Measurements from ENCODE around the gene PTPRE. TPM values are rescaled to one million over a fixed set of nuclear protein-coding genes. Genes with fewer than 3 reads are reported as not detected.
A peak's percentile ranks its signal among the peaks of the same experiment; 100 is the strongest.

Gene PTPRE
- total RNA-seq, 1 experiment from 2014 or later, result 12.3 TPM

- Histone ChIP-seq H2AFZ (ENCODE audit: low read depth, low read length, poor library complexity, severe bottlenecking) (no peak overlapping the region), H3K27ac (ENCODE audit: low read depth, low read length) (no peak overlapping the region), H3K36me3 (ENCODE audit: control insufficient read depth in 1 of 2, insufficient read depth in 2 of 2, low read length in 2 of 2) (no peaks in the 10 kb centered on the region), H3K4me3 (replicated peaks in 1 of 2; ENCODE audit: low read depth in 1 of 2, low read length in 2 of 2) (no peak overlapping the region), H3K9ac (ENCODE audit: low read length) (no peak overlapping the region), H3K9me3 (ENCODE audit: control insufficient read depth in 1 of 2, insufficient read depth in 1 of 2, low read depth in 1 of 2, low read length in 2 of 2) (no peaks in the 10 kb centered on the region), H3K27me3 (ENCODE audit: insufficient read depth, low read length) (no peaks in the 10 kb centered on the region), H3K4me2 (ENCODE audit: low read length) (0 out of 2 replicates have a peak overlapping the region, but pooled peaks have one; percentile 80), H3K4me1 (ENCODE audit: control insufficient read depth in 1 of 2, insufficient read depth in 2 of 2, low read length in 2 of 2) (peaks cover 25 to 45% of the 10 kb centered on the region in 2 experiments), H3K79me2 (ENCODE audit: insufficient read depth, low read length) (no peaks in the 10 kb centered on the region), H3K9me2 (ENCODE audit: insufficient read depth) (no peaks in the 10 kb centered on the region), H4K20me1 (ENCODE audit: insufficient read depth) (no peaks in the 10 kb centered on the region)
- ATAC-seq (no peak), DNase-seq (ENCODE audit: low read depth, low spot score) (no peak)
- CTCF ChIA-PET, result interaction anchor here (1.4 to 3.1 kb wide), 10 partner anchors 15 to 306 kb away, joined by 3 to 69 read pairs (median 6); no protein-coding TSS in a partner anchor
- intact Hi-C loops (cut with micrococcal nuclease), result loop anchor here (1.0 kb wide), 2 partner anchors 105 to 163 kb away; no protein-coding TSS in a partner anchor
- no TSS peak for BruUV-seq (replicated peaks)
- RAD21 ChIA-PET (ENCODE audit: low non-redundant PET in 1 of 2, low total read pairs in 2 of 2, uncharacterized antibody in 2 of 2, unreplicated experiment in 2 of 2), result interaction anchor here (0.6 to 2.5 kb wide), 3 partner anchors 84 to 105 kb away, joined by 3 to 20 read pairs (median 14); no protein-coding TSS in a partner anchor
- TF ChIP-seq SIN3A (IDR thresholded peaks at IDR 0.05; ENCODE audit: low read depth) (no peak), POLR2AphosphoS5 (IDR thresholded peaks at IDR 0.05; ENCODE audit: low read depth, low read length) (no peak), EZH2phosphoT487 (IDR thresholded peaks at IDR 0.05; ENCODE audit: borderline replicate concordance) (no peak), POLR2A (IDR thresholded peaks at IDR 0.05; ENCODE audit: borderline replicate concordance, extremely low read depth, insufficient read depth, insufficient read length) (no peak), ZBTB33 (IDR thresholded peaks at IDR 0.05; ENCODE audit: extremely low read depth, insufficient replicate concordance, low read length) (no peak)
- POLR2A ChIA-PET, result interaction anchor here (1.4 kb wide), 1 partner anchor 164 kb away, joined by 5 read pairs; no protein-coding TSS in a partner anchor
These were observed 1.0 kb upstream of the PTPRE start for GRCh38 chr10:127905848-127906261.

Data from HCT116 (cell line).